ENCODE data around the gene KLK15. TPM values are rescaled to one million over a fixed set of nuclear protein-coding genes. Genes with fewer than 3 reads are reported as not detected.

Gene KLK15
- total and polyA plus RNA-seq, 2 of the 8 experiments (the other 6 are each of a cell fraction or from before 2014, with no cell fraction given) = not detected

- Histone ChIP-seq H4K91ac (replicated peaks; ENCODE audit: insufficient read length, low read length) (no peak overlapping the region), H3K23me2 (ENCODE audit: low read depth, low read length) (peaks cover 5% of the 10 kb centered on the region; the same call in 1 of the 2 replicates), H3K27ac (ENCODE audit: low read depth, low read length) (no peak overlapping the region), H2BK12ac (ENCODE audit: low read depth, low read length) (peak overlapping the region; percentile 13; the same call in 1 of the 2 replicates), H2BK20ac (ENCODE audit: low read length) (no peak overlapping the region), H3K4ac (replicated peaks; ENCODE audit: insufficient read length, low read depth, low read length) (no peak overlapping the region), H3K4me2 (ENCODE audit: insufficient read depth in 1 of 2, low read depth in 2 of 2, low read length in 2 of 2) (no peak overlapping the region), H4K5ac (ENCODE audit: insufficient read length, low read depth, low read length) (no peak overlapping the region), H3K56ac (replicated peaks; ENCODE audit: insufficient read length, low read depth, low read length) (no peak overlapping the region), H3K14ac (ENCODE audit: insufficient read length) (no peak overlapping the region), H3K79me1 (ENCODE audit: low read depth, low read length) (no peaks in the 10 kb centered on the region), H2AK5ac (ENCODE audit: low read depth, low read length) (no peak overlapping the region), H3K18ac (ENCODE audit: extremely low read depth, low read length) (no peak overlapping the region), H3K4me3 (ENCODE audit: extremely low read depth in 1 of 4, insufficient read depth in 2 of 4, low read depth in 3 of 4, low read length in 4 of 4) (no peak overlapping the region), H3K4me1 (replicated peaks in 1 of 4; ENCODE audit: control insufficient read depth in 3 of 4, insufficient read depth in 4 of 4, low read length in 3 of 4) (no peaks in the 10 kb centered on the region), H4K8ac (ENCODE audit: extremely low read depth, insufficient read depth, low read length) (no peak overlapping the region; the same call in 1 of the 2 replicates), H3K23ac (ENCODE audit: insufficient read length) (no peak overlapping the region), H2BK5ac (ENCODE audit: low read depth, low read length) (no peak overlapping the region), H3K9ac (replicated peaks in 1 of 4; ENCODE audit: extremely low read depth in 1 of 4, low read depth in 3 of 4, low read length in 3 of 4) (no peak overlapping the region), H2AFZ (ENCODE audit: low read length) (no peak overlapping the region), H3K36me3 (ENCODE audit: control insufficient read depth in 2 of 4, insufficient read depth in 4 of 4, low read length in 3 of 4) (no peaks in the 10 kb centered on the region), H3K27me3 (replicated peaks in 1 of 4; ENCODE audit: control insufficient read depth in 3 of 4, extremely low read depth in 1 of 4, insufficient read depth in 3 of 4, low read length in 3 of 4) (peaks cover 0 to 3% (median 1%) of the 10 kb centered on the region in 4 experiments; a peak in 2 of 7 replicates), H3K79me2 (ENCODE audit: control insufficient read depth in 1 of 2, insufficient read depth in 2 of 2, low read length in 2 of 2) (no peaks in the 10 kb centered on the region), H2BK120ac (replicated peaks; ENCODE audit: low read depth, low read length) (no peak overlapping the region), H2BK15ac (ENCODE audit: low read length) (no peak overlapping the region), H3K9me3 (ENCODE audit: insufficient read depth in 2 of 2, low read depth in 1 of 2, low read length in 1 of 2) (no peaks in the 10 kb centered on the region; a peak in 1 of 4 replicates), H4K20me1 (replicated peaks in 1 of 2; ENCODE audit: control insufficient read depth in 1 of 2, insufficient read depth in 2 of 2, low read length in 2 of 2) (no peaks in the 10 kb centered on the region)
- ChIA-PET CTCF (ENCODE audit: partially characterized antibody) (interaction anchor here (0.8 to 2.6 kb wide), 12 partner anchors 9 to 224 kb away, joined by 3 to 12 read pairs (median 3); no protein-coding TSS in a partner anchor), POLR2A (ENCODE audit: partially characterized antibody) (interaction anchor here (0.6 to 3.6 kb wide), 5 partner anchors 32 to 78 kb away, joined by 3 to 16 read pairs (median 5); no protein-coding TSS in a partner anchor)
- DNase-seq (ENCODE audit: low read depth in 1 of 2, low spot score in 2 of 2) = peak in 1 of 2 experiments; percentile 52
- no peak for FAIRE-seq
- WGBS, 2 experiments (ENCODE audit: extremely low coverage in 1 of 2, insufficient coverage in 1 of 2, insufficient read length in 1 of 2, insufficient replicate concordance in 2 of 2, low coverage in 1 of 2, low lambda C conversion rate in 2 of 2, missing lambda C conversion rate in 1 of 2) = 74% methylated on average over 25 of the region's 26 CpGs; no CpG with 5 or more reads in 1 of the 2 experiments
- no peak for TF ChIP-seq YY1 (IDR thresholded peaks at IDR 0.05; ENCODE audit: low read depth, low read length)
- TF ChIP-seq BRCA1 (IDR thresholded peaks at IDR 0.05; ENCODE audit: low read depth, low read length) = no peak
- no peak for TF ChIP-seq SP1 (IDR thresholded peaks at IDR 0.05; ENCODE audit: low read depth, low read length)
- peak; percentile 50 for TF ChIP-seq KDM4A (IDR thresholded peaks at IDR 0.05; ENCODE audit: low read depth, low read length, severe bottlenecking)
- TF ChIP-seq TBP (IDR thresholded peaks at IDR 0.05; ENCODE audit: low read depth, low read length) = no peak
- TF ChIP-seq CREB1 (IDR thresholded peaks at IDR 0.05) = peak; percentile 91
- TF ChIP-seq ASH2L (IDR thresholded peaks at IDR 0.05; ENCODE audit: low read length) = no peak
- TF ChIP-seq EZH2 (IDR thresholded peaks at IDR 0.05; ENCODE audit: low read depth, low read length, severe bottlenecking) = no peak
- TF ChIP-seq CTCF (IDR thresholded peaks at IDR 0.05; ENCODE audit: control extremely low read depth in 1 of 3, insufficient read depth in 1 of 3, low read depth in 1 of 3, low read length in 3 of 3) = peak; percentile 47 to 67 (median 60)
- no peak for TF ChIP-seq CBX8 (IDR thresholded peaks at IDR 0.05; ENCODE audit: borderline replicate concordance, low read depth, low read length)
Measured at GRCh38 chr19:50870417-50871089, 37.2 kb upstream of the KLK15 start.

Measured in H1 (cell line).